ENCODE data around the gene NAV2.

Gene NAV2

GRCh38 chr11:19903620-19904069, 191.0 kb downstream of the NAV2 start:
- peaks cover 0 to 69% (median 23%) of the 10 kb centered on the region in 4 donors for H3K4me1 ChIP-seq
- TF ChIP-seq CTCF (IDR thresholded peaks at IDR 0.05): peak; percentile 74 to 82

GRCh38 chr11:19905280-19905853, 192.7 kb downstream of the NAV2 start:
- H3K4me3 ChIP-seq: no peak overlapping the region
- intact Hi-C loops (cut with DNase I; ENCODE audit: low total_unique reads): loop anchor here (5.0 to 10.0 kb wide), 2 partner anchors 161 to 343 kb away; no protein-coding TSS in a partner anchor
- no peaks in the 10 kb centered on the region for H3K9me3 ChIP-seq
- no peaks in the 10 kb centered on the region for H3K27me3 ChIP-seq
- peaks cover 0 to 66% (median 25%) of the 10 kb centered on the region in 4 donors for H3K4me1 ChIP-seq
- TF ChIP-seq CTCF (IDR thresholded peaks at IDR 0.05): peak; percentile 52 to 53
- H3K36me3 ChIP-seq: no peaks in the 10 kb centered on the region
- peak overlapping the region; percentile 16 to 23 for H3K27ac ChIP-seq
- DNase-seq: no peak

More at GRCh38 chr11:19903620-19904069, 191.0 kb downstream of the NAV2 start:
- Histone ChIP-seq H3K9me3 (no peaks in the 10 kb centered on the region), H3K27me3 (no peaks in the 10 kb centered on the region), H3K27ac (peak overlapping the region; percentile 2 to 49), H3K36me3 (peaks cover 0 to 11% (median 9%) of the 10 kb centered on the region in 3 donors), H3K4me3 (no peak overlapping the region)
- intact Hi-C loops (cut with DNase I; ENCODE audit: low total_unique reads): loop anchor here (10.0 kb wide), 1 partner anchor 159 kb away; no protein-coding TSS in a partner anchor
- DNase-seq: peak; percentile 80 to 82

GRCh38 chr11:19906126-19906525, 193.5 kb downstream of the NAV2 start:
- Histone ChIP-seq H3K4me1 (peaks cover 0 to 69% (median 29%) of the 10 kb centered on the region in 4 donors), H3K4me3 (no peak overlapping the region), H3K27ac (no peak overlapping the region), H3K36me3 (no peaks in the 10 kb centered on the region), H3K9me3 (no peaks in the 10 kb centered on the region), H3K27me3 (no peaks in the 10 kb centered on the region)
- DNase-seq: no peak
- intact Hi-C loops (cut with DNase I; ENCODE audit: low total_unique reads): loop anchor here (5.0 to 10.0 kb wide), 2 partner anchors 161 to 344 kb away; no protein-coding TSS in a partner anchor
- no peak for TF ChIP-seq CTCF (IDR thresholded peaks at IDR 0.05)

- Histone ChIP-seq H3K27me3 (no peaks in the 10 kb centered on the region), H3K9me3 (no peaks in the 10 kb centered on the region), H3K27ac (no peak overlapping the region), H3K36me3 (no peaks in the 10 kb centered on the region), H3K4me1 (peaks cover 0 to 74% (median 34%) of the 10 kb centered on the region in 4 donors), H3K4me3 (no peak overlapping the region)
- TF ChIP-seq CTCF (IDR thresholded peaks at IDR 0.05): no peak
- intact Hi-C loops (cut with DNase I; ENCODE audit: low total_unique reads): loop anchor here (5.0 to 10.0 kb wide), 2 partner anchors 162 to 345 kb away; no protein-coding TSS in a partner anchor
- no peak for DNase-seq
Observed at GRCh38 chr11:19907008-19907579, 194.5 kb downstream of the NAV2 start.

DNA sequence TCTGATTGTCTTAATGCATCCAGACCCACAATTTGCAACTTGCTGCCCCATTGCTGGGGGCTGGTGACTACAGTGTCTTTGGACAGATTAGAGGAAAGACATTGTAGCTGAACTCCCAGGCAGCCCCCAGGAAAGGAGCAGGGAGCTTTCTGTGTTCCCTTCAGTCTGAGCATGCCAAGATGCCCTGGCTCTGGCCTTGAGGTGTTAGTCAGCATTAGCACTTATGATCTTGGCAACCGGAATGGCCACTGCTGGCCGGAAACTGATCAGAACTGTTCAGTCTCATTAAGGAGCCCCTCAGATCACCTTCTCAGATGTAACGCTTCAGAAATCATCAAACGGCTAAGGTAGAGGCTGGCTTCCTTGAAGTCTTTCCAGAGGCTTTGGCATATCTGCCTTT, 195.2 kb downstream of the NAV2 start:
- Histone ChIP-seq H3K36me3 (no peaks in the 10 kb centered on the region), H3K4me1 (peaks cover 0 to 74% (median 38%) of the 10 kb centered on the region in 4 donors), H3K9me3 (no peaks in the 10 kb centered on the region), H3K27me3 (no peaks in the 10 kb centered on the region), H3K4me3 (no peak overlapping the region), H3K27ac (peak overlapping the region in 1 of 2 donors; percentile 15)
- TF ChIP-seq CTCF (IDR thresholded peaks at IDR 0.05): no peak
- DNase-seq: no peak
- intact Hi-C loops (cut with DNase I; ENCODE audit: low total_unique reads): loop anchor here (5.0 to 10.0 kb wide), 2 partner anchors 163 to 346 kb away; no protein-coding TSS in a partner anchor
